GM12878 (cell line): Measurements from ENCODE around the gene CCDC150. TPM values are rescaled to one million over a fixed set of nuclear protein-coding genes. Genes with fewer than 3 reads are reported as not detected.

ENCODE experiments used
- BRCA1 ChIP-seq: IDR thresholded peaks from 2 replicates; pipeline ENCODE4 v1.6.1; 2011; ENCODE audit warnings: low read depth, low read length, improper control_type of control experiment
- HDAC2 ChIP-seq: fragments of 200-600 bp; sonication (generic); IDR thresholded peaks from 2 replicates; pipeline ENCODE4 v1.6.1; 2017
- NFXL1 ChIP-seq: fragments of 450-650 bp; IDR thresholded peaks from 2 replicates; pipeline ENCODE4 v1.6.1; 2017; ENCODE audit warnings: antibody characterized with exemption, mild to moderate bottlenecking, borderline replicate concordance
- POLR2AphosphoS5 ChIP-seq: IDR thresholded peaks from 2 replicates; pipeline ENCODE4 v1.6.1; 2011; ENCODE audit warnings: mild to moderate bottlenecking, low read length, inconsistent platforms
- SIX5 ChIP-seq: IDR thresholded peaks from 2 replicates; pipeline ENCODE4 v1.6.1; 2011; ENCODE audit warnings: mild to moderate bottlenecking, low read depth, low read length, moderate library complexity; ENCODE audit not compliant: severe bottlenecking
- TCF12 ChIP-seq: IDR thresholded peaks from 2 replicates; pipeline ENCODE4 v1.6.1; 2011; ENCODE audit warnings: low read depth, mild to moderate bottlenecking, low read length
- polyA plus RNA-seq, 11 experiments: library from polyadenylated mRNA; depleted of rRNA in 4 of 11; unstranded in 6 of 11; stranded (reverse) in 5 of 11; fragments of >200 nt; fragmentation: Nextera tagmentation in 4 of 11; fragmentation: Illumina TruSeq in 1 of 11; extraction: Ambion mirVana in 4 of 11; extraction: Trizol in 1 of 11; gene quantifications; 1 replicate in 1 of 11; 2 replicates in 10 of 11; pipeline versions ENCODE4 v1.2.1 to v1.2.3, GENCODE V29; 2011 to 2016; ENCODE audit warnings: inconsistent platforms in 2 of 11, missing spikeins in 2 of 11, low read depth in 1 of 11
- total RNA-seq, 4 experiments: library from RNA; depleted of rRNA in 3 of 4; stranded (reverse); fragments of >200 nt in 3 of 4; fragmentation: Illumina TruSeq in 1 of 4; extraction: Trizol in 1 of 4; gene quantifications; 2 replicates each; pipeline versions ENCODE4 v1.2.1 to v1.2.3, GENCODE V29; 2013 to 2021
- TF ChIP-seq, protein P1 (sequence below): IDR thresholded peaks from 2 replicates; pipeline ENCODE4 v1.6.1; 2012; ENCODE audit warnings: mild to moderate bottlenecking, low read depth, low read length
- TF ChIP-seq, protein P2 (sequence below): fragments of 450-650 bp; IDR thresholded peaks from 2 replicates; pipeline ENCODE4 v1.6.1; 2018; ENCODE audit warnings: mild to moderate bottlenecking, low read depth, moderate library complexity; ENCODE audit not compliant: partially characterized antibody

The CCDC150 gene
- total and polyA plus RNA-seq, 10 of the 15 experiments (the other 5 are each of a cell fraction or from before 2014, with no cell fraction given) = 11.6 to 27.7 (median 19.6) TPM

DNA sequence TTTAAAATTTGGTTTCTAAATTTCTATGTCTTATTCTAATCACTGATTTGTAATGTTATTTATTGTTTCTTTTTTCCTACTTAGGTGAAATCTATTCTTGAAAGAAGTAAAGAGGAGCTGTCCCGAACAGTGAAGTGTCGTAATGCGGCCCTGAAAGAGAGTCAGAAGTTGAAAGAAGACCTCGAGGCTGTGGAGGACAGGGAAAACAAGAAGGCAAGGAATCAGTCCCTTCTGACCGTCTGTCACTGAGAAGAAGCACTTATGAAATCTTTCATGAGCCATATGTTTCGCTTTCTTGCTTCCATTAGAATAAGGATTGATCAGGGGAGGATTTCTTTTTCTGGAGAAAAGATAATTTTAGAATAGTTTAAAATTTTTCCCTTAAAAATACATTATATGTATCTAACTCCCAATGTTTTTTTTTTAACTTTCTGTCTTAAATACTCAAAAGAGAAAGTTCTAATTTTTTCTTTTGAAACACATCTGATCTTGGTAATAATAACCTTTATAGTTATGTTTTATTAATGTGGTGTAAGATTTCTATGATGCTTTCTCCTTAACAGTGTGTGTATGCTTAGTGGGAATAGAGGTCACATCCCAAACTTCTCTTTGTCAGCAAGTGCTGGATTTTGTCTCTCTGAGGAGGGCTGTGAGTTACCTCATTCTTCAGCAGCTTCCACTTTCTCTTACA is 79.0 kb downstream of the CCDC150 start (continued):
- TF ChIP-seq, protein P1, sequence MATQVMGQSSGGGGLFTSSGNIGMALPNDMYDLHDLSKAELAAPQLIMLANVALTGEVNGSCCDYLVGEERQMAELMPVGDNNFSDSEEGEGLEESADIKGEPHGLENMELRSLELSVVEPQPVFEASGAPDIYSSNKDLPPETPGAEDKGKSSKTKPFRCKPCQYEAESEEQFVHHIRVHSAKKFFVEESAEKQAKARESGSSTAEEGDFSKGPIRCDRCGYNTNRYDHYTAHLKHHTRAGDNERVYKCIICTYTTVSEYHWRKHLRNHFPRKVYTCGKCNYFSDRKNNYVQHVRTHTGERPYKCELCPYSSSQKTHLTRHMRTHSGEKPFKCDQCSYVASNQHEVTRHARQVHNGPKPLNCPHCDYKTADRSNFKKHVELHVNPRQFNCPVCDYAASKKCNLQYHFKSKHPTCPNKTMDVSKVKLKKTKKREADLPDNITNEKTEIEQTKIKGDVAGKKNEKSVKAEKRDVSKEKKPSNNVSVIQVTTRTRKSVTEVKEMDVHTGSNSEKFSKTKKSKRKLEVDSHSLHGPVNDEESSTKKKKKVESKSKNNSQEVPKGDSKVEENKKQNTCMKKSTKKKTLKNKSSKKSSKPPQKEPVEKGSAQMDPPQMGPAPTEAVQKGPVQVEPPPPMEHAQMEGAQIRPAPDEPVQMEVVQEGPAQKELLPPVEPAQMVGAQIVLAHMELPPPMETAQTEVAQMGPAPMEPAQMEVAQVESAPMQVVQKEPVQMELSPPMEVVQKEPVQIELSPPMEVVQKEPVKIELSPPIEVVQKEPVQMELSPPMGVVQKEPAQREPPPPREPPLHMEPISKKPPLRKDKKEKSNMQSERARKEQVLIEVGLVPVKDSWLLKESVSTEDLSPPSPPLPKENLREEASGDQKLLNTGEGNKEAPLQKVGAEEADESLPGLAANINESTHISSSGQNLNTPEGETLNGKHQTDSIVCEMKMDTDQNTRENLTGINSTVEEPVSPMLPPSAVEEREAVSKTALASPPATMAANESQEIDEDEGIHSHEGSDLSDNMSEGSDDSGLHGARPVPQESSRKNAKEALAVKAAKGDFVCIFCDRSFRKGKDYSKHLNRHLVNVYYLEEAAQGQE = no peak
- no peak for TF ChIP-seq SIX5
- TF ChIP-seq NFXL1 = no peak
- no peak for TF ChIP-seq BRCA1
- TF ChIP-seq POLR2AphosphoS5 = no peak
- TF ChIP-seq HDAC2 = no peak
- no peak for TF ChIP-seq TCF12
- TF ChIP-seq, protein P2, sequence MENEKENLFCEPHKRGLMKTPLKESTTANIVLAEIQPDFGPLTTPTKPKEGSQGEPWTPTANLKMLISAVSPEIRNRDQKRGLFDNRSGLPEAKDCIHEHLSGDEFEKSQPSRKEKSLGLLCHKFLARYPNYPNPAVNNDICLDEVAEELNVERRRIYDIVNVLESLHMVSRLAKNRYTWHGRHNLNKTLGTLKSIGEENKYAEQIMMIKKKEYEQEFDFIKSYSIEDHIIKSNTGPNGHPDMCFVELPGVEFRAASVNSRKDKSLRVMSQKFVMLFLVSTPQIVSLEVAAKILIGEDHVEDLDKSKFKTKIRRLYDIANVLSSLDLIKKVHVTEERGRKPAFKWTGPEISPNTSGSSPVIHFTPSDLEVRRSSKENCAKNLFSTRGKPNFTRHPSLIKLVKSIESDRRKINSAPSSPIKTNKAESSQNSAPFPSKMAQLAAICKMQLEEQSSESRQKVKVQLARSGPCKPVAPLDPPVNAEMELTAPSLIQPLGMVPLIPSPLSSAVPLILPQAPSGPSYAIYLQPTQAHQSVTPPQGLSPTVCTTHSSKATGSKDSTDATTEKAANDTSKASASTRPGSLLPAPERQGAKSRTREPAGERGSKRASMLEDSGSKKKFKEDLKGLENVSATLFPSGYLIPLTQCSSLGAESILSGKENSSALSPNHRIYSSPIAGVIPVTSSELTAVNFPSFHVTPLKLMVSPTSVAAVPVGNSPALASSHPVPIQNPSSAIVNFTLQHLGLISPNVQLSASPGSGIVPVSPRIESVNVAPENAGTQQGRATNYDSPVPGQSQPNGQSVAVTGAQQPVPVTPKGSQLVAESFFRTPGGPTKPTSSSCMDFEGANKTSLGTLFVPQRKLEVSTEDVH = no peak
